Measurements from ENCODE around the gene SLC35E2B.

Gene SLC35E2B

DNA sequence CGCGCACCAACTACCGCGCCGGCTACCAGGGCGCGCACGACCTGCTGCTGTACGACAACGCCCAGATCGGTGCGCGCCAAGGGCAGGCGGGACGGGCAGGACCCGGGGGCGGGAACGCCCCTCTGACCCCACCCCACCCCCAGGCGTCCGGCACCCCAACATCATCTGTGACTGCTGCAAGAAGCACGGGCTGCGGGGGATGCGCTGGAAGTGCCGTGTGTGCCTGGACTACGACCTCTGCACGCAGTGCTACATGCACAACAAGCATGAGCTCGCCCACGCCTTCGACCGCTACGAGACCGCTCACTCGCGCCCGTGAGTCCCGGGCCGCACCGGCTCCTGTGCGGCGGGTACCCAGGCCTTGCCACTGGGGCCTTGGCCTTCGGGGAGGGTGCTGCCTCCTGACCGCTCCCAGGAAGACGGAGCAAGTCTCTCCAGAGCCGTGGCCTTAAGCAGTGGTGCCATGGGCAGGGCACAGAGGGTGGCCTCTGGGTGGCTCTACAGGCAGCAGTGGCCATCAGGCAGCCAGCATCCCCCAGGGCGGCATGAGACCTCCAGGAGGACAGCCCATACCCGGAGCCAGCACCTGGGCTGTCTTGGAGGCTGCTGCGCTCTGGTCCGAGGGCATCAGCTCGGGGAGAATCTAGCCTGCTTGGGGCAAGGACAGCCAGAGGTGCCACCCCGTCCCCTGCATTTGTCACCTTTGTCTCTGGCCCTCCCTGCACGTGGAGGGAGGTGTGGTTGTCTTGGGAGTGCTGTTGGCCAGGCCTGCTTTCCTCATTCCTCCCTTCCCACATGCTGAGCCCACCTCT, 68.8 kb downstream of the SLC35E2B start:
- DNase-seq (ENCODE audit: low spot score): no peak

- DNase-seq (ENCODE audit: low spot score): no peak
These were observed 69.4 kb downstream of the SLC35E2B start for GRCh38 chr1:1623181-1623630.

DNA sequence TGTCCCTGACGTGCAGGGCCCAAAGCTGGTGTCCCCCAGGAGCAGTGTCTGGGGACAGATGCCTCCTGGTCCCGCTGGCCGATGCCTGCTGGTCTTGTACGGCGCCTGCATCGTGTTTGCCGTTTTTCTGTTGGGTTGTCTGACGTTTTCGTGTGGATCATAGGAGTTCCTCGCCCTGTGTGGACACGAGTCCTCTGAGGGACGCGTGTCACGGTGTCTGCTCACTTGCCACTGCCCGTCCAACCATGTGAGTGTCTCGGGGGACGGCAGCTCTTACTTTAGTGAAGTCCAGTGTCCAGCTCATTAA, 69.9 kb downstream of the SLC35E2B start:
- DNase-seq (ENCODE audit: low spot score): no peak

- no peak for DNase-seq (ENCODE audit: low spot score)
These were observed 70.4 kb downstream of the SLC35E2B start for GRCh38 chr1:1622010-1622787.

DNA sequence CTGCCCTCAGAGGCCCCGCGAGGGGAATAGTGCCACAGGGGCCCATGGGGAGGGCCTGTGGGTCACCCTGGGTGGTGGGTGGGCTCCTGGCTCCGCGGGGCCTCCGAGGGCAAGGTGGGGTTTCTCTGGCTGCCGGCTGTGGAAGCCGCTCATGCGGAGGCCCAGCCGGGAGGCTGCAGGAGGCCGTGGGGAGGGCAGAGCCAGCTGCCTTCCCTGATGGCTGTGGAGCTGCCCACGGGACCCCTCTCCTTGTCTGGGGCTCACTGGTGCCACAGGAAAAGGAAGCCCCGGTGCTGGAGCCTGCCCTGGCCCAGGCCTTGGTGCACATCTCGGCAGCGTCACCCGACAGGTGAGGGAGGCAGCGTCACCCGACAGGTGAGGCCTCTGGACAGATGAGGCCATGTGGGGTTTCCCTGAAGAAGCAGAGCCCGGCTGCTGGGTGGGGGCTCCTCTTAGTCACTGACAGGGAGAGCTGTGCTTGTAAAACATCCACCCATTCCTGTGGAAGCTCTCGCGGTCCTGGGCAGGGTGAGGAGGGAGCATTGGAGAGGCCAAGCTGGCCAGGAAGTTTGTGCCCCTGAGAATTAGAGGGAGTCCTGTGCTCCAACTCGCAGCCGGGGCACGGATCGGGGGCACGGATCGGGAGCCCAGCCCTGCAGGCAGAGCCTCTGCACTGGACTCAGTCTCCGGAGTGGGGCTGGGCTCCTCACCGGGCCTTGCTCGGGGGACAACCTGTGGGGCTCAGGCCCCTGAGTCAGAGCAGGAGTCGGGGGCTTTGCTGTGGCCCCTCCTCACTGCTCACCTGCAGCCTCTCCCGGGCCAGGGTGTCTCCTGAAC, 71.2 kb downstream of the SLC35E2B start:
- no peak for DNase-seq (ENCODE audit: low spot score)

DNA sequence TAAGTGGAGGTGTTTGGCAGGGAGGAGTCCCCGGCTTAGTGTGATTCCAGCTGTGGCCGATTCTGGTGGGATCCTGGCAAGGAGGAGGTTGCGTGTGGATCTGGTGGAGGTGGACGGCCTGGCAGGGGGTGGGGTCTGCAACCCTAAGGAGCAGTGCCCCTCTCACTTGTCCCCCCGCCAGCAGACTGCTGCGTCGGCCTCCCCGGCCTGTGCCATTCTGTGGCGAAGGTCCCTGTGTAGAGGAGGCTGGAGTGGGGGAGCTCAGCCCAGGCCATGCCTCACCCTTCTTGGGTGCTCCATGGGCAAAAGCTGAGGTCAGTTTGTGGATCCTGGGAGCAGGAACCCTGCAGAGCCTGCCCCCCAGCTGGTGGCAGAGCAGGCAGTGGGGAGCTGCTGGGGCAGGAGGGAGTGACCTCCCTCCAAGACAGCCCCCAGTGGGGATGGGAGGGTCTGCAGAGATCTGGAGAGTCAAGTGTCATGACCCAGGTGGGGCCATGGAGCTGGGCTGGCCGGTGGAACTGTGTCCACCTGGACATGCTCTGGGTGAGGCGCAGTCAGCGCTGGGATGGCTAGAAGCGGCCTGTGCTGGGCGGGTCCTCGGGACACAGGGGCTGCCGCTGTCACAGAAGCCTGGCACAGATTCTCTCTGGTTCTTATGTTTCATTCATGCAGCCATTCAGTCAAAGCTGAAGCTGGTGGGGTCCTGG, 72.0 kb downstream of the SLC35E2B start:
- DNase-seq (ENCODE audit: low spot score): no peak

GRCh38 chr1:1619917-1620361, 72.7 kb downstream of the SLC35E2B start:
- no peak for DNase-seq (ENCODE audit: low spot score)

DNA sequence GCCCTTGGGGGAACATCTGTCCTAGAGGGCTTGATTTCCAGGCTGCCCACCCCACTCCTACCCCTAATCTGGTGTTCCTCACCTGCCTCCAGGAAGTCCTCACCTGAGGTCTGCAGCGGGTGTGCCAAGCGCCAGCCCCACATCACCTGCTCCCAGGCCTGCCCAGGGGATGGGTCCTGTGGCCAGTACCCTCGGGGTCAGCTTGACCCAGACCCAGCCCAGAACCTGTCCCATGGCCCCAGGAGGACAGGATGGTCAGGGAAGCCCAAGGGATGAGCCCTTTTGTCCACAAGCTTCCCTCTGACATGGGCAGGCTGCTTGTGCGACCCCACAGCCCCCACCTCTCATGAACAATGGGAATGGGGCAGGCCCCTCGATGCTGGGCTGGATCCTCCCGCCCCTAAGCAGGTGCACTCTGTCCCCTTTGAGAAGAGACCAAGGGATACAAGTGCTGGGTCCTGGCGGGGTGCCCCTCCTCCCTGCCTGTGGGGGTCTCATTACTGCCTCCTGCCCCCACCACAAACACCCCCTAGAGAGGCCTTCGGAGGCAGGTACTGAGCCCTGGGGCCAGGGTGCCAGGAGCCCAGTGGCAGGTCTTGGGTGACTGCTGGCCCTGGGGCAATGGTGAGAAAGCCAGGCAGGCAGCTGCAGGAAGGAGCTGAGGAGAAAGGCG, 74.1 kb downstream of the SLC35E2B start:
- DNase-seq (ENCODE audit: low spot score): no peak

GRCh38 chr1:1617925-1618324, 74.7 kb downstream of the SLC35E2B start:
- DNase-seq (ENCODE audit: low spot score): no peak

DNA sequence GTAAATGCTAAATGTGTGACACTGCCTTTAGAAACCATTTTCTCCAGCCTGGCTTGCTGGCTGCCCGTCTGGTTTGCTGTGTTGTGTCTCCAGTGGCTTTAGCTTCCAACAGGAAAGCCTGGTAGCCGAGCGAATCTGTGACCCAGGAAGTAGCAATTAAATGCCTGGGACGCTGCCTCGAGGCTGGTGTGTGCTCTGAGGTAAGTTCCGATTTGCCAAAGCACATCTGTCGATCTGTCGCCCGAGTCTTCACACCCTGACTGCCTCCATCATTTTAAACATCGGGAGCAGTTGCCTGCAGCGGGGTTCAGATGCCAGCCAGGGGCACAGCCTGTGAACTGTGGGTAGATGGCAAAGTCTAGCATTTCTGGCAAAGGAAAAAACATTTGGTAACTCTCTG, 75.1 kb downstream of the SLC35E2B start:
- no peak for DNase-seq (ENCODE audit: low spot score)

DNA sequence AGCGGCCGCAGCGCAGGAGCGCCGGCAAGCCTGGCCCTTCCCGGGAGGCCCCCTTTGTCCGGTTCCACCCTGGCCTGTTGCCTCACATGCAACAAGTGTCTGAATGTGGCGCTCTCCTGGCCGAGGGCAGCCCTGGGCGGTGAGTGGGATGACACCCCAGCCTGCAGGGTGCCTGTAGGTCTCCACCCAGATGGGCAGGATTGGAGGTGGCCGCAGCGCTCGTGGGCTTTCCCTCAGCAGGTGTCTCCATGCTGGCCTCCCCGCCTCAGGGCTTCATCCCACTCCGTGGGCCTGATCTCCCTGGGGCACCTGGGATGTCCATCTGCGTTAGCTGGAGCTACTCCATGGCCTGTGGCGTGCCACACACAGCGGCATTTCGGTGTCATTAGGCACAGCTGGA, 75.8 kb downstream of the SLC35E2B start:
- DNase-seq (ENCODE audit: low spot score): no peak

GRCh38 chr1:1616045-1616790, 76.4 kb downstream of the SLC35E2B start:
- DNase-seq (ENCODE audit: low spot score): peak; percentile 73

GRCh38 chr1:1615256-1616044, 77.1 kb downstream of the SLC35E2B start, which contains the start of gene MIB2:
Gene MIB2, plus strand, starts transcription at chr1:1615500. Its CDS starts 7,953 bp downstream, at chr1:1623453.
- DNase-seq (ENCODE audit: low spot score): peak; percentile 100

GRCh38 chr1:1614954-1615255, 77.7 kb downstream of the SLC35E2B start:
- no peak for DNase-seq (ENCODE audit: low spot score)

DNA sequence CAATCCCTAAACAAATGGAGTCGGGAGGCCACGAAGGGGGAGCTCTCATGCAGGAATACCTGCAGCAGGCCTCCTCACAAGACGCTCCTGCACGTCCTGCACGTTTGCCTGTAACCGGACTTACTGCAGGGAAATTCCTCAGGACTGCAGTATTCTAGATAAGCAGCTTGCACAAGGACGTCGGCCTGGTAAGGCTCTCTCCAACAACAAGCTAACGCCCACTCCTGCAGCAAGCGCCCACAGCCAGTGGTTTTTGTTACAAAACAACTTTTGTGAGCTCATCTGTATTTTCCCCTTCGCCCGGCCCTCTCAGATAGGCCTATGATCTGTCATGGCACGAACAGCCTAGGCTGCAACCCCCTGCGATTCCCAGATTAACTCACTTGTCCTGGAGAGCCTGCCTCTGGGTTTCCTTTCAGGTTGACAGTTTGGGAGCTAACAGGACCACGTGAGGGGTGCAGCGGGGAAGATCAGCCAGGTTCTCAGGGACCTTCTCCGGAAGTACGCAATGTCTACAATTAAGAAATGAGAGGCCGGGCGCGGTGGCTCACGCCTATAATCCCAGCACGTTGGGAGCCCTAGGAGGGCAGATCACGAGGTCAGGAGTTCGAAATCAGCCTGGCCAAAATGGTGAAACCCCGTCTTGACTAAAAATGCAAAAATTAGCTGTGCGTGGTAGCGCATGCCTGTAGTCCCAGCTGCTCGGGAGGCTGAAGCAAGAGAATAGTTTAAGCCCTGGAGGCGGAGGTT, 78.2 kb downstream of the SLC35E2B start:
- peak; percentile 75 for DNase-seq (ENCODE audit: low spot score)

- DNase-seq (ENCODE audit: low spot score): no peak
These were observed 79.0 kb downstream of the SLC35E2B start for GRCh38 chr1:1613509-1614082.

DNA sequence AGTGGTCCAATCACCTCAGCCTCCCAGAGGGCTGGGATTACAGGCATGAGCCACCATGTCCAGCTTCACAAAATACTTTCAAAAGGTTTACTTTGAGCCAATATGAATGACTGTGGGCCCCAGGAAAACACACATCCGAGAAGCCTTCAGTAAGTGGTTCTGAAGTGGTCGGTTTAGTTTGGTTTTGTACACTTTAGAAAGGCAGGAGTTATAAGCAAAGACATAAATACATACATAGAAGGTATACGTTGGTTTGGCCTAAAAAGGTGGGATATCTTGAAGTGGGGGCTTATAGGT, 80.5 kb downstream of the SLC35E2B start:
- DNase-seq (ENCODE audit: low spot score): no peak

GRCh38 chr1:1610796-1611195, 81.8 kb downstream of the SLC35E2B start:
- DNase-seq (ENCODE audit: low spot score): no peak
